NT2/D1 (cell line): Measurements from ENCODE around the gene ACOXL.

Source experiments
- SUZ12 ChIP-seq: IDR thresholded peaks from 2 replicates; pipeline ENCODE4 v1.6.1; 2011; ENCODE audit not compliant: insufficient read length, insufficient read depth; ENCODE audit errors: extremely low read depth
- YY1 ChIP-seq: IDR thresholded peaks from 2 replicates; pipeline ENCODE4 v1.6.1; 2011; ENCODE audit not compliant: insufficient read length, insufficient read depth
- ZNF274 ChIP-seq: IDR thresholded peaks from 2 replicates; pipeline ENCODE4 v1.6.1; 2011; ENCODE audit warnings: mild to moderate bottlenecking, low read depth, low read length

GRCh38 chr2:111007757-111008688 lies 275.6 kb downstream of the ACOXL start:
- TF ChIP-seq YY1 (no peak), ZNF274 (no peak), SUZ12 (no peak)
